Measurements from ENCODE around the gene TTLL5. TPM values are rescaled to one million over a fixed set of nuclear protein-coding genes. Genes with fewer than 3 reads are reported as not detected.

The TTLL5 gene
- total RNA-seq, 1 donor from 2014 or later: 43.1 TPM

DNA sequence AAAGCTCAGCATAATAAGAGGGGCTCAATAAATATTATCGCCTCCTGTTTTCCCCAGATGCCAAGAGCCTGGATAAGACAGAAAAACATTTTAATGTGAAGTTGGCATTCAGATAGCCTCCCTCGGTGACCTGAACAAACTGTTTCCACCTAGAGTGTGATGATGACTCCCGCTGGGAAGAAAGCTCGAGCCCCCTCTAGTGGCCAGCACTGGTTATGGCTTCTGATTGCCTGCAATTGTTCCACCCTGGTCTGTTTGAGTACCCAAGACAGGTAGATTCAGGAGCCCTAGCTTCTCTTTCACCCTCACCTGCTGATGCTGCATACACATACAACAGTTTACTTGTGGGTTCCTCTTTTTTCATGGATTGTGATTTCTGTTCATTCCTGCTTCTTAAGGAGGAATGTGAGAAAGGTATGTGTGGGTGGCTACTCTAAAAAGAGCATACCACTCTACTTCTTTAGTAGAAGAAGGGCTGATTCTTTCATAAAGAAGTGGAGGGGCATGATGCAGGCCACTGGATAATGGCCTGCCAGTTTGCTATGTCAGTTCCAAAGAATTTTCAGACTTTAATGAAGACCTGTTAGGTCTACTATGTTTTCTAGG is 6.8 kb upstream of the TTLL5 start:
- no peaks in the 10 kb centered on the region for H3K36me3 Mint-ChIP-seq (ENCODE audit: unreplicated experiment)
- H3K27ac Mint-ChIP-seq (ENCODE audit: unreplicated experiment): no peak overlapping the region
- peak; percentile 87 for DNase-seq
- no peaks in the 10 kb centered on the region for H3K4me1 Mint-ChIP-seq (ENCODE audit: low read depth, unreplicated experiment)
- no peak overlapping the region for H3K4me3 Mint-ChIP-seq (ENCODE audit: unreplicated experiment)
- TF ChIP-seq, protein P1, sequence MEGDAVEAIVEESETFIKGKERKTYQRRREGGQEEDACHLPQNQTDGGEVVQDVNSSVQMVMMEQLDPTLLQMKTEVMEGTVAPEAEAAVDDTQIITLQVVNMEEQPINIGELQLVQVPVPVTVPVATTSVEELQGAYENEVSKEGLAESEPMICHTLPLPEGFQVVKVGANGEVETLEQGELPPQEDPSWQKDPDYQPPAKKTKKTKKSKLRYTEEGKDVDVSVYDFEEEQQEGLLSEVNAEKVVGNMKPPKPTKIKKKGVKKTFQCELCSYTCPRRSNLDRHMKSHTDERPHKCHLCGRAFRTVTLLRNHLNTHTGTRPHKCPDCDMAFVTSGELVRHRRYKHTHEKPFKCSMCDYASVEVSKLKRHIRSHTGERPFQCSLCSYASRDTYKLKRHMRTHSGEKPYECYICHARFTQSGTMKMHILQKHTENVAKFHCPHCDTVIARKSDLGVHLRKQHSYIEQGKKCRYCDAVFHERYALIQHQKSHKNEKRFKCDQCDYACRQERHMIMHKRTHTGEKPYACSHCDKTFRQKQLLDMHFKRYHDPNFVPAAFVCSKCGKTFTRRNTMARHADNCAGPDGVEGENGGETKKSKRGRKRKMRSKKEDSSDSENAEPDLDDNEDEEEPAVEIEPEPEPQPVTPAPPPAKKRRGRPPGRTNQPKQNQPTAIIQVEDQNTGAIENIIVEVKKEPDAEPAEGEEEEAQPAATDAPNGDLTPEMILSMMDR (IDR thresholded peaks at IDR 0.05; ENCODE audit: partially characterized antibody, unreplicated experiment): peak; percentile 94
- H3K27me3 Mint-ChIP-seq (ENCODE audit: unreplicated experiment): no peaks in the 10 kb centered on the region
- H3K9me3 Mint-ChIP-seq (ENCODE audit: unreplicated experiment): peaks cover 1% of the 10 kb centered on the region

DNA sequence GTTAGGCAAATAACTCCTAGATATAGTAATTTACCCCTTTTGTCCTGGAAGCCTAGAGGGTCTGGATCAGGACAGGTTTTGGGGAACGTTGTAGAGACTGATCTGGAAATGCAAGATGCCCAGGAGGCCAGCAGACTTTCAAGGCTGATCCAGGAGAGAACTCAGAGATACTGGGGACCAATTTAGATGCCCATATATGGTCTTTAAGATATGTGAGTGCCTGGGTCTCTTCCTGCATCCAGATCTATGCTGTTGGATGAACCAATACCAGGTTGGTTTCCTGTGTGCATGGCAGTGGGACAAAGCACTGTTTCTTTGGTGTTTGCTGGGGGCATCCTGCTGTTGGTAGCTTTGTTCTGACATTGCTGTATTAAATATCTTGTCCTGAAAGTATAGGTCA is 5.8 kb upstream of the TTLL5 start:
- no peak for DNase-seq
- peaks cover 3% of the 10 kb centered on the region for H3K4me1 Mint-ChIP-seq (ENCODE audit: low read depth, unreplicated experiment)
- peaks cover 1% of the 10 kb centered on the region for H3K9me3 Mint-ChIP-seq (ENCODE audit: unreplicated experiment)
- H3K36me3 Mint-ChIP-seq (ENCODE audit: unreplicated experiment): no peaks in the 10 kb centered on the region
- H3K27ac Mint-ChIP-seq (ENCODE audit: unreplicated experiment): no peak overlapping the region
- TF ChIP-seq, protein P1 (IDR thresholded peaks at IDR 0.05; ENCODE audit: partially characterized antibody, unreplicated experiment): no peak
- no peak overlapping the region for H3K4me3 Mint-ChIP-seq (ENCODE audit: unreplicated experiment)
- no peaks in the 10 kb centered on the region for H3K27me3 Mint-ChIP-seq (ENCODE audit: unreplicated experiment)

DNA sequence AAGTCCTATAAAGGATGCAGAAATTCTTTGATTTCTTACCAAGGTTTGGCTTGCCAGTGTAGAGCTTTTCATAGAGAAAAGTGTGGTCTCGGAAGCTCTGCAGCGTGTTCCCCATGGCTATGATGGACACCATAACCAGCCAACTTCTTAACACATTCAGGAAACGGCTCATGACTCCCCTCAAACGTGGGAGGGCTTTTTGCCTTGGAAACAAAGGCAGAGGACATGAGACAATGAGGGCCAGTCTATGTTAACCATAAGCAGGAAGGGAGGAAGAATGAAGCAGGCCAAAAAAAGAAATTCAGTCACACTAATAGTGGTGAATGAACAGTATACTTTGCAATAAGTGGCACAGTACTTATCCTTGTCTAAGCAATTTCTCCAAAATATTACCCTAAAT is 3.7 kb upstream of the TTLL5 start:
- peaks cover 5% of the 10 kb centered on the region for H3K9me3 Mint-ChIP-seq (ENCODE audit: unreplicated experiment)
- H3K4me1 Mint-ChIP-seq (ENCODE audit: low read depth, unreplicated experiment): peaks cover 8% of the 10 kb centered on the region
- no peak for DNase-seq
- TF ChIP-seq, protein P1 (IDR thresholded peaks at IDR 0.05; ENCODE audit: partially characterized antibody, unreplicated experiment): no peak
- no peak overlapping the region for H3K4me3 Mint-ChIP-seq (ENCODE audit: unreplicated experiment)
- no peak overlapping the region for H3K27ac Mint-ChIP-seq (ENCODE audit: unreplicated experiment)
- H3K36me3 Mint-ChIP-seq (ENCODE audit: unreplicated experiment): no peaks in the 10 kb centered on the region
- H3K27me3 Mint-ChIP-seq (ENCODE audit: unreplicated experiment): no peaks in the 10 kb centered on the region

DNA sequence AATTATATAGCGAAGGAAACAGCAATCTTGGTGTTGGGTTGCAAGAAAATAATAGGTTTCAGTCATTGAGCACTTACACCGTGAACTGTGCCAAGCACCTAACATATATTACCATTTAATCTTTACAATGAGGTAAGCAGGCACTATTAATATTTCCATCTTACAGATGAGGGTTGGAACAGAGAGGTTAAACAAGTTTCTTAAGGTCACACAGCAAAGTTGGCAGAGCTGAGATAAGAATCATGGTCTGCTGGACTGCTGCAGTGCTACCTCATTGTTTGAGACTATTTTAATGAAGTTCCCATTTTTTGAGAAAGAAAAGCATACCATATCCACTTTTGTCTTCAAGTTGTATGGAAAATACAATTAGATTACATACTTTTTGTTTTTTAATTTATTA is 2.1 kb upstream of the TTLL5 start:
- Mint-ChIP-seq H3K4me3 (ENCODE audit: unreplicated experiment) (no peak overlapping the region), H3K27ac (ENCODE audit: unreplicated experiment) (no peak overlapping the region), H3K4me1 (ENCODE audit: low read depth, unreplicated experiment) (peaks cover 8% of the 10 kb centered on the region), H3K36me3 (ENCODE audit: unreplicated experiment) (no peaks in the 10 kb centered on the region), H3K9me3 (ENCODE audit: unreplicated experiment) (peaks cover 5% of the 10 kb centered on the region), H3K27me3 (ENCODE audit: unreplicated experiment) (no peaks in the 10 kb centered on the region)
- DNase-seq: no peak
- TF ChIP-seq, protein P1 (IDR thresholded peaks at IDR 0.05; ENCODE audit: partially characterized antibody, unreplicated experiment): no peak

DNA sequence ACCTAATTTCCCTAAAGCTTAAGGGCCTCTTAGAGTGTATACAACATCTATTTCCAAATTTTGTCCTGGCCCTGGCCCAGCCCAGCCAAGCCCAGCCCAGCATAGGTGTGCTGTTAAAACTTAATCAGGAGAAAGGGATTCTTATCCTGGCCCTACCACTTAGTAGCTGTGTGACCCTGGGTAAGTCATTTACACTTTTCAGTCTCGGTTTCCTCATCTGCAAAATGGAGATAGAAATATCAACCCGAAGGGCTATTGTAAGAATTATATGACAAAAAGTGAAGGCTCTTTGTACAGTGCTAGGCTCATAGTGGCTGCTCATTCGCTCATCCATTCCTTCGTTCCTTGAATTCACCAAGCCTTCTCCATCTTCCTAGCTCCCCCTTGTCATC is 812 bp upstream of the TTLL5 start:
- H3K4me3 Mint-ChIP-seq (ENCODE audit: unreplicated experiment): peak overlapping the region; percentile 97
- peaks cover 5% of the 10 kb centered on the region for H3K9me3 Mint-ChIP-seq (ENCODE audit: unreplicated experiment)
- DNase-seq: no peak
- peaks cover 8% of the 10 kb centered on the region for H3K4me1 Mint-ChIP-seq (ENCODE audit: low read depth, unreplicated experiment)
- H3K27ac Mint-ChIP-seq (ENCODE audit: unreplicated experiment): peak overlapping the region; percentile 89
- TF ChIP-seq, protein P1 (IDR thresholded peaks at IDR 0.05; ENCODE audit: partially characterized antibody, unreplicated experiment): no peak
- no peaks in the 10 kb centered on the region for H3K36me3 Mint-ChIP-seq (ENCODE audit: unreplicated experiment)
- no peaks in the 10 kb centered on the region for H3K27me3 Mint-ChIP-seq (ENCODE audit: unreplicated experiment)
